ENCODE data around the gene XRCC3. TPM values are rescaled to one million over a fixed set of nuclear protein-coding genes. Genes with fewer than 3 reads are reported as not detected.

XRCC3 gene
- total RNA-seq, 2 experiments from 2014 or later = 46.2 to 52.5 TPM

GRCh38 chr14:103729496-103730448, 14.5 kb upstream of the XRCC3 start:
- no peak overlapping the region for H3K4me3 Mint-ChIP-seq
- H3K9me3 Mint-ChIP-seq (ENCODE audit: insufficient read depth) = no peaks in the 10 kb centered on the region
- ATAC-seq (no peak), DNase-seq (no peak)
- H3K27me3 Mint-ChIP-seq (ENCODE audit: low read depth) = no peaks in the 10 kb centered on the region
- ChIA-PET CTCF (no interaction called here), POLR2A (no interaction called here)
- no peak overlapping the region for H3K27ac Mint-ChIP-seq
- H3K36me3 Mint-ChIP-seq (ENCODE audit: low read depth) = peaks cover 12% of the 10 kb centered on the region
- H3K4me1 Mint-ChIP-seq (ENCODE audit: low read depth) = no peaks in the 10 kb centered on the region

GRCh38 chr14:103728721-103729120, 13.5 kb upstream of the XRCC3 start:
- Mint-ChIP-seq H3K4me1 (ENCODE audit: low read depth) (no peaks in the 10 kb centered on the region), H3K27me3 (ENCODE audit: low read depth) (no peaks in the 10 kb centered on the region), H3K36me3 (ENCODE audit: low read depth) (peaks cover 12% of the 10 kb centered on the region), H3K27ac (no peak overlapping the region), H3K9me3 (ENCODE audit: insufficient read depth) (no peaks in the 10 kb centered on the region), H3K4me3 (no peak overlapping the region)
- ChIA-PET POLR2A (no interaction called here), CTCF (no interaction called here)
- no peak for DNase-seq
- no peak for ATAC-seq

GRCh38 chr14:103728141-103728540, 12.9 kb upstream of the XRCC3 start:
- no peak for DNase-seq
- Mint-ChIP-seq H3K4me3 (no peak overlapping the region), H3K27me3 (ENCODE audit: low read depth) (no peaks in the 10 kb centered on the region), H3K36me3 (ENCODE audit: low read depth) (peaks cover 12% of the 10 kb centered on the region), H3K27ac (no peak overlapping the region), H3K9me3 (ENCODE audit: insufficient read depth) (no peaks in the 10 kb centered on the region), H3K4me1 (ENCODE audit: low read depth) (no peaks in the 10 kb centered on the region)
- ATAC-seq = no peak
- CTCF ChIA-PET = no interaction called here
- POLR2A ChIA-PET = interaction anchor here (0.5 kb wide), 1 partner anchor 19 kb away, joined by 4 read pairs; no protein-coding TSS in a partner anchor

- no peak for DNase-seq
- ATAC-seq = no peak
- Mint-ChIP-seq H3K27me3 (ENCODE audit: low read depth) (no peaks in the 10 kb centered on the region), H3K27ac (no peak overlapping the region), H3K4me1 (ENCODE audit: low read depth) (no peaks in the 10 kb centered on the region), H3K36me3 (ENCODE audit: low read depth) (peaks cover 11% of the 10 kb centered on the region), H3K9me3 (ENCODE audit: insufficient read depth) (no peaks in the 10 kb centered on the region), H3K4me3 (no peak overlapping the region)
- CTCF ChIA-PET = no interaction called here
- POLR2A ChIA-PET = no interaction called here
Observed at GRCh38 chr14:103727313-103727980, 12.2 kb upstream of the XRCC3 start.

GRCh38 chr14:103726474-103726873, 11.2 kb upstream of the XRCC3 start:
- no peak overlapping the region for H3K4me3 Mint-ChIP-seq
- no peak for ATAC-seq
- no peak overlapping the region for H3K27ac Mint-ChIP-seq
- POLR2A ChIA-PET = interaction anchor here (0.7 kb wide), 1 partner anchor 32 kb away, joined by 3 read pairs; no protein-coding TSS in a partner anchor
- CTCF ChIA-PET = interaction anchor here (0.6 kb wide), 1 partner anchor 225 kb away, joined by 3 read pairs; no protein-coding TSS in a partner anchor
- no peaks in the 10 kb centered on the region for H3K9me3 Mint-ChIP-seq (ENCODE audit: insufficient read depth)
- no peaks in the 10 kb centered on the region for H3K4me1 Mint-ChIP-seq (ENCODE audit: low read depth)
- H3K36me3 Mint-ChIP-seq (ENCODE audit: low read depth) = peaks cover 11% of the 10 kb centered on the region
- no peak for DNase-seq
- no peaks in the 10 kb centered on the region for H3K27me3 Mint-ChIP-seq (ENCODE audit: low read depth)

- Mint-ChIP-seq H3K27me3 (ENCODE audit: low read depth) (no peaks in the 10 kb centered on the region), H3K4me1 (ENCODE audit: low read depth) (no peaks in the 10 kb centered on the region), H3K27ac (no peak overlapping the region), H3K4me3 (no peak overlapping the region), H3K9me3 (ENCODE audit: insufficient read depth) (no peaks in the 10 kb centered on the region), H3K36me3 (ENCODE audit: low read depth) (peaks cover 11% of the 10 kb centered on the region)
- ATAC-seq (no peak), DNase-seq (no peak)
- POLR2A ChIA-PET = interaction anchor here (0.7 kb wide), 1 partner anchor 32 kb away, joined by 3 read pairs; no protein-coding TSS in a partner anchor
- CTCF ChIA-PET = interaction anchor here (0.6 kb wide), 1 partner anchor 224 kb away, joined by 3 read pairs; no protein-coding TSS in a partner anchor
Observed at GRCh38 chr14:103725739-103726395, 10.6 kb upstream of the XRCC3 start.

GRCh38 chr14:103725001-103725682, 9.9 kb upstream of the XRCC3 start:
- H3K27ac Mint-ChIP-seq = no peak overlapping the region
- ATAC-seq (no peak), DNase-seq (no peak)
- H3K4me1 Mint-ChIP-seq (ENCODE audit: low read depth) = peaks cover under 1% of the 10 kb centered on the region
- H3K4me3 Mint-ChIP-seq = no peak overlapping the region
- no peaks in the 10 kb centered on the region for H3K9me3 Mint-ChIP-seq (ENCODE audit: insufficient read depth)
- ChIA-PET POLR2A (no interaction called here), CTCF (no interaction called here)
- peaks cover 11% of the 10 kb centered on the region for H3K36me3 Mint-ChIP-seq (ENCODE audit: low read depth)
- no peaks in the 10 kb centered on the region for H3K27me3 Mint-ChIP-seq (ENCODE audit: low read depth)

GRCh38 chr14:103724116-103724515, 8.9 kb upstream of the XRCC3 start:
- H3K4me3 Mint-ChIP-seq = no peak overlapping the region
- no peak for DNase-seq
- ATAC-seq = no peak
- H3K27me3 Mint-ChIP-seq (ENCODE audit: low read depth) = no peaks in the 10 kb centered on the region
- H3K9me3 Mint-ChIP-seq (ENCODE audit: insufficient read depth) = no peaks in the 10 kb centered on the region
- H3K27ac Mint-ChIP-seq = no peak overlapping the region
- peaks cover 9% of the 10 kb centered on the region for H3K4me1 Mint-ChIP-seq (ENCODE audit: low read depth)
- peaks cover 4% of the 10 kb centered on the region for H3K36me3 Mint-ChIP-seq (ENCODE audit: low read depth)
- CTCF ChIA-PET = no interaction called here
- POLR2A ChIA-PET = no interaction called here

GRCh38 chr14:103723748-103724081, 8.5 kb upstream of the XRCC3 start:
- POLR2A ChIA-PET = no interaction called here
- CTCF ChIA-PET = no interaction called here

GRCh38 chr14:103721334-103722120, 6.3 kb upstream of the XRCC3 start:
- Mint-ChIP-seq H3K27me3 (ENCODE audit: low read depth) (no peaks in the 10 kb centered on the region), H3K27ac (no peak overlapping the region), H3K4me1 (ENCODE audit: low read depth) (peaks cover 31% of the 10 kb centered on the region), H3K36me3 (ENCODE audit: low read depth) (peaks cover 4% of the 10 kb centered on the region), H3K4me3 (no peak overlapping the region), H3K9me3 (ENCODE audit: insufficient read depth) (no peaks in the 10 kb centered on the region)
- ChIA-PET CTCF (no interaction called here), POLR2A (no interaction called here)
- ATAC-seq (no peak), DNase-seq (no peak)

More at GRCh38 chr14:103723748-103724081, 8.5 kb upstream of the XRCC3 start:
- H3K9me3 Mint-ChIP-seq (ENCODE audit: insufficient read depth) = no peaks in the 10 kb centered on the region
- peaks cover 11% of the 10 kb centered on the region for H3K4me1 Mint-ChIP-seq (ENCODE audit: low read depth)
- no peak for DNase-seq
- no peak for ATAC-seq
- H3K4me3 Mint-ChIP-seq = no peak overlapping the region
- no peaks in the 10 kb centered on the region for H3K27me3 Mint-ChIP-seq (ENCODE audit: low read depth)
- no peak overlapping the region for H3K27ac Mint-ChIP-seq
- peaks cover under 1% of the 10 kb centered on the region for H3K36me3 Mint-ChIP-seq (ENCODE audit: low read depth)

GRCh38 chr14:103719751-103720150, 4.5 kb upstream of the XRCC3 start:
- Mint-ChIP-seq H3K27me3 (ENCODE audit: low read depth) (no peaks in the 10 kb centered on the region), H3K27ac (no peak overlapping the region), H3K9me3 (ENCODE audit: insufficient read depth) (no peaks in the 10 kb centered on the region), H3K36me3 (ENCODE audit: low read depth) (peaks cover 6% of the 10 kb centered on the region), H3K4me1 (ENCODE audit: low read depth) (peaks cover 34% of the 10 kb centered on the region), H3K4me3 (no peak overlapping the region)
- ATAC-seq = no peak
- ChIA-PET POLR2A (no interaction called here), CTCF (no interaction called here)
- DNase-seq = no peak

Measured in activated CD8-positive, alpha-beta T cell treated with anti-CD3 and anti-CD28 coated beads, Interleukin-2, amount 10 ng/mL, durations not matched to agents 7 days and 5 days (primary cell).